CD4-positive, CD25-positive, alpha-beta regulatory T cell (primary cell): ENCODE data around the gene PTGES2. TPM values are rescaled to one million over a fixed set of nuclear protein-coding genes. Genes with fewer than 3 reads are reported as not detected.
"Not testable (repeated sequence)": the region's sequence is repeated elsewhere in the genome, so short reads cannot be mapped to it uniquely, and the experiment has no call there.

Source experiments
- ATAC-seq, 2 donors: fragments of 150-1000 bp; cut with Tn5 transposase; one replicate each; pipeline ENCODE4 v1.10.0; 2021; ENCODE audit warnings: low read depth in 2 of 2, moderate number of reproducible peaks in 2 of 2, moderate library complexity in 1 of 2
- DNase-seq, 3 donors: peaks; one replicate each; pipeline versions ENCODE4 v3.0.0 to v3.0.0-alpha.2; 2012 to 2022; ENCODE audit warnings: mixed read lengths in 1 of 3
- H3K27ac ChIP-seq: one replicate; pipeline ENCODE4 v1.7.0; 2013; ENCODE audit warnings: mild to moderate bottlenecking, low read length; ENCODE audit not compliant: insufficient read depth, poor library complexity, severe bottlenecking
- H3K27me3 ChIP-seq: one replicate; pipeline ENCODE4 v1.7.0; 2013; ENCODE audit warnings: low read length; ENCODE audit not compliant: control insufficient read depth, insufficient read depth
- H3K36me3 ChIP-seq: one replicate; pipeline ENCODE4 v1.7.0; 2013; ENCODE audit warnings: mild to moderate bottlenecking, low read length, moderate library complexity; ENCODE audit not compliant: control insufficient read depth, insufficient read depth
- H3K4me1 ChIP-seq: 2 replicates; pipeline ENCODE4 v1.7.0; 2013; ENCODE audit warnings: mild to moderate bottlenecking, low read length; ENCODE audit not compliant: insufficient read depth, control insufficient read depth, poor library complexity, severe bottlenecking
- H3K4me3 ChIP-seq: one replicate; pipeline ENCODE4 v1.7.0; 2013; ENCODE audit warnings: low read depth, mild to moderate bottlenecking, low read length, moderate library complexity
- H3K9me3 ChIP-seq, 2 experiments: 1 replicate in 1 of 2; 2 replicates in 1 of 2; pipeline ENCODE4 v1.7.0; 2013; ENCODE audit warnings: low read length in 2 of 2, mild to moderate bottlenecking in 1 of 2, moderate library complexity in 1 of 2; ENCODE audit not compliant: control insufficient read depth in 2 of 2
- H3K27ac Mint-ChIP-seq, 3 donors: one replicate each; pipeline ENCODE4 v1.8.0; 2020 to 2022; ENCODE audit warnings: mild to moderate bottlenecking in 3 of 3, mixed read lengths in 3 of 3, moderate library complexity in 2 of 3
- H3K27me3 Mint-ChIP-seq: one replicate; pipeline ENCODE4 v1.8.0; 2022; ENCODE audit warnings: mild to moderate bottlenecking, mixed read lengths
- H3K36me3 Mint-ChIP-seq: one replicate; pipeline ENCODE4 v1.8.0; 2020; ENCODE audit warnings: mixed read lengths
- H3K4me1 Mint-ChIP-seq, 4 donors: one replicate each; pipeline ENCODE4 v1.8.0; 2020 to 2022; ENCODE audit warnings: mixed read lengths in 4 of 4, mild to moderate bottlenecking in 1 of 4
- H3K4me3 Mint-ChIP-seq, 4 donors: one replicate each; pipeline ENCODE4 v1.8.0; 2020 to 2022; ENCODE audit warnings: mild to moderate bottlenecking in 4 of 4, mixed read lengths in 4 of 4, moderate library complexity in 3 of 4
- H3K9me3 Mint-ChIP-seq, 7 donors: one replicate each; pipeline ENCODE4 v1.8.0; 2020 to 2022; ENCODE audit warnings: mixed read lengths in 7 of 7, mild to moderate bottlenecking in 3 of 7, moderate library complexity in 2 of 7
- polyA plus RNA-seq, 4 donors: library from polyadenylated mRNA; unstranded; fragments of 300-500 nt; fragmentation: Illumina TruSeq; gene quantifications; one replicate each; pipeline ENCODE4 v1.2.3, GENCODE V29; 2021
- total RNA-seq: library from RNA; stranded (reverse); gene quantifications from one replicate; pipeline ENCODE4 v1.2.3, GENCODE V29; 2022

PTGES2 gene
- total and polyA plus RNA-seq, 5 donors from 2014 or later: 33.8 to 48.6 (median 38.0) TPM

- Histone ChIP-seq H3K9me3 (no peaks in the 10 kb centered on the region), H3K27ac (no peak overlapping the region), H3K4me3 (no peak overlapping the region), H3K36me3 (no peaks in the 10 kb centered on the region), H3K4me1 (peaks cover 7% of the 10 kb centered on the region), H3K27me3 (no peaks in the 10 kb centered on the region)
- H3K4me1 Mint-ChIP-seq: peaks cover 2 to 13% (median 11%) of the 10 kb centered on the region in 4 donors
- peaks cover 0 to 1% (median 0%) of the 10 kb centered on the region in 7 donors for H3K9me3 Mint-ChIP-seq
- DNase-seq (no peak), ATAC-seq (no peak)
- H3K36me3 Mint-ChIP-seq: no peaks in the 10 kb centered on the region
- H3K27me3 Mint-ChIP-seq: peaks cover 33% of the 10 kb centered on the region
- no peak overlapping the region for H3K27ac Mint-ChIP-seq
- H3K4me3 Mint-ChIP-seq: no peak overlapping the region
Measured at GRCh38 chr9:128138001-128138400, 10.5 kb upstream of the PTGES2 start.

DNA sequence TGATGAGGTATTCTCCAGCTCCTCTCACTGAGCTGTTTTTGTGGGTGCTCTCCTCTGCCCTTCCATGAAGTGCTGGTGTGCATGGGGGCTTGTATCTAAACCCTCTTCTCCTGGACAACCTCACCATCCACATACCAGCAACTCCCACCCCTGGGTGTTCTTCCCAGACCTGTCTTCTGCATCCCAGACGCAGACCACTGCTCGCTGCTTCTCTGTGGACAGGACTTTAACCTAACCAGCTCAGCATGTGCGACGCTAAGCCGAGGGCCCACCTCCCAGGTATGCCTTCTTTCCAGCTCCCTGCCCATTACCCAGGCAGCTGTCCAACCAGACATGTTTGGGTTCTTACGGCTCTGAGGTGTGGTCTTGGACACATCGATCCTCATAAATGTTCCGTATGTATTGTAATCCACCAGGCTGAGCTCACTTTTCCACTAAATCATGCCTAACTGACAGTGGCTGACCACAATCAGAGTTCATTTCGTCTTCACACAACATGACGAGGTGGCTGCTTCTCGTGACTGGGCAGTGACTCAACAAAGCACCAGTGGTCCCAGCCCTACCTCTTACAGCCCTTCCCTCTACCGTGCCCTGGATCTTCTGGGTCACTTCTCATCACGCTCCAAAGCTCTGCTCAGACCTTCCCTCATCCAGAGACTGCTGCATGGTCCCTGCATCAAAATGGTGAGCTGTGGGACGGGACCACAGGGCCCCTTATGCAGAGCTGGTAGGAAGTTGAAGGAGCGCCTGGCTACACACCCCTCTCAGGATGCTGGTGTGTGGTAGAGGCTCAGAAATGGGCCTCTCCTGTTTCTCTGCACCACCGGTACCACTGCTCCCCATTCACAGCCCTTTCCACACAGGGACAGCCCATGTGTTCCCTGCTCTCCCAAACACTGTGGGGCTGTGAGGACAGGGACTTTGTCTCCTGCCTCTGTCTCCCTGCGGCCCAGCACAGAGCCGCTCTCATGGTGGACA, 9.6 kb upstream of the PTGES2 start:
- DNase-seq (no peak), ATAC-seq (no peak)
- Mint-ChIP-seq H3K4me1 (peaks cover 2 to 11% (median 8%) of the 10 kb centered on the region in 4 donors), H3K4me3 (no peak overlapping the region), H3K9me3 (peaks cover 0 to 1% (median 0%) of the 10 kb centered on the region in 7 donors), H3K27ac (no peak overlapping the region), H3K36me3 (no peaks in the 10 kb centered on the region), H3K27me3 (peaks cover 41% of the 10 kb centered on the region)
- H3K27ac ChIP-seq: no peak overlapping the region
- H3K36me3 ChIP-seq: no peaks in the 10 kb centered on the region
- no peaks in the 10 kb centered on the region for H3K9me3 ChIP-seq
- H3K27me3 ChIP-seq: no peaks in the 10 kb centered on the region
- no peak overlapping the region for H3K4me3 ChIP-seq
- H3K4me1 ChIP-seq: peaks cover under 1% of the 10 kb centered on the region

DNA sequence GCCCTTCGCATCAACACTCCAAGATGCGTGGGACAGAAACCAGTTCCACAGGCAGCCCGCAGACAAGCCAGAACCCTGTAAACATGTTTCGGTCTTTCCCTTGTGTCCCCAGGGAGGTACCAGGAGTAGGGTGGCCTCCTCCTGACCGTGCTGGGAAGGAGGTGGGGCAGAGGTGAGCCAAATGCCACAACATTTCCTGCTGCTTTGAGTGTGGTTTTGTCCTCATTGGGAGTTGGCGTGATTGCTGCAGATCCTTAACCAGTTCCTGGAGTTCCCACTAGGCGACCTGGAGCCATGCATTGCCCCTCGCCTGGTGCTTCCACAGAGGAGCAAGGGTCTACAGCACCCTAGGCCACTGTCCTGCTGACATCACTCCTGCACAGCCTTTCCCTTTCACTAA, 8.0 kb upstream of the PTGES2 start:
- not testable (repeated sequence) for H3K27ac ChIP-seq, ATAC-seq, H3K27me3 ChIP-seq, H3K9me3 Mint-ChIP-seq, DNase-seq, H3K9me3 ChIP-seq, H3K36me3 ChIP-seq, H3K4me3 Mint-ChIP-seq, H3K4me1 ChIP-seq, H3K4me3 ChIP-seq, H3K36me3 Mint-ChIP-seq, H3K4me1 Mint-ChIP-seq
- H3K27me3 Mint-ChIP-seq: peaks cover 41% of the 10 kb centered on the region
- peak overlapping the region in 1 of 3 donors; percentile 78 for H3K27ac Mint-ChIP-seq

- not testable (repeated sequence) for H3K4me3 Mint-ChIP-seq, H3K4me3 ChIP-seq, H3K9me3 Mint-ChIP-seq, H3K27ac ChIP-seq, H3K36me3 Mint-ChIP-seq, ATAC-seq, DNase-seq, H3K27me3 ChIP-seq, H3K27ac Mint-ChIP-seq, H3K36me3 ChIP-seq, H3K9me3 ChIP-seq
- peaks cover 45% of the 10 kb centered on the region for H3K27me3 Mint-ChIP-seq
- peaks cover 7 to 25% (median 14%) of the 10 kb centered on the region in 4 donors for H3K4me1 Mint-ChIP-seq
- H3K4me1 ChIP-seq: peaks cover 12% of the 10 kb centered on the region
Measured at GRCh38 chr9:128132139-128132538, 4.6 kb upstream of the PTGES2 start.

DNA sequence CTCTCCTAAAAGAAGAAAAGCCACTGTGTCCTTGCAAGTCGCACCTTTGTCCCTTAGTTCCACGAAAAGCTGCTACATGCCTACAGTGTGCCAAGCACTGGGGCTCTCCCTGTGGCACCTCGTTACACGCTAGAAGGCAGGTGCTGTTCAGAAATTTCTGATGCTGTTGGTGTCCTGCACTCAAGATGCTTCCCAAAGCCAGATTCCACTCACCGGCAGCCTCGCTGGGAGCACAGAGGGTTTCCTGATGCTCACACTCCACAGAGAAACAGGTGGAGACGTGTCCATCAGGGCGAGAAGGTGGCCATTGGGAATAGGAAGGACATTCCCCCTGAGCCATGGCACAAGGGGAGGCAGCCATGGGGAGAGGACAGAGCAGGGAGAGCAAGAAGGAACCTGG, 3.8 kb upstream of the PTGES2 start:
- H3K27ac Mint-ChIP-seq, H3K9me3 ChIP-seq, H3K9me3 Mint-ChIP-seq, ATAC-seq, DNase-seq, H3K27me3 ChIP-seq, H3K27ac ChIP-seq, H3K36me3 Mint-ChIP-seq, H3K4me3 ChIP-seq, H3K36me3 ChIP-seq: not testable (repeated sequence)
- H3K27me3 Mint-ChIP-seq: peaks cover 41% of the 10 kb centered on the region
- peak overlapping the region in 2 of 4 donors; percentile 21 to 100 for H3K4me3 Mint-ChIP-seq
- H3K4me1 Mint-ChIP-seq: peaks cover 7 to 26% (median 16%) of the 10 kb centered on the region in 4 donors
- H3K4me1 ChIP-seq: peaks cover 20% of the 10 kb centered on the region

GRCh38 chr9:128130651-128131050, 3.1 kb upstream of the PTGES2 start:
- H3K36me3 ChIP-seq, H3K27me3 ChIP-seq, DNase-seq, ATAC-seq, H3K9me3 ChIP-seq, H3K36me3 Mint-ChIP-seq, H3K4me3 ChIP-seq, H3K27ac Mint-ChIP-seq, H3K27ac ChIP-seq, H3K9me3 Mint-ChIP-seq: not testable (repeated sequence)
- H3K4me1 ChIP-seq: peaks cover 27% of the 10 kb centered on the region
- Mint-ChIP-seq H3K27me3 (peaks cover 35% of the 10 kb centered on the region), H3K4me3 (peak overlapping the region in 1 of 4 donors; percentile 100), H3K4me1 (peaks cover 8 to 33% (median 22%) of the 10 kb centered on the region in 4 donors)

GRCh38 chr9:128129976-128130590, 2.6 kb upstream of the PTGES2 start:
- H3K4me3 ChIP-seq, H3K36me3 Mint-ChIP-seq, H3K27me3 ChIP-seq, H3K9me3 ChIP-seq, H3K27ac ChIP-seq, H3K9me3 Mint-ChIP-seq, H3K36me3 ChIP-seq, ATAC-seq: not testable (repeated sequence)
- Mint-ChIP-seq H3K4me1 (peaks cover 8 to 38% (median 25%) of the 10 kb centered on the region in 4 donors), H3K4me3 (peak overlapping the region; percentile 62 to 100 (median 98)), H3K27me3 (peaks cover 35% of the 10 kb centered on the region), H3K27ac (peak overlapping the region in 1 of 3 donors; percentile 69)
- DNase-seq: peak in 2 of 3 donors; percentile 37 to 46
- H3K4me1 ChIP-seq: peaks cover 32% of the 10 kb centered on the region
